Measurements from ENCODE around the gene ZNF93.

DNA sequence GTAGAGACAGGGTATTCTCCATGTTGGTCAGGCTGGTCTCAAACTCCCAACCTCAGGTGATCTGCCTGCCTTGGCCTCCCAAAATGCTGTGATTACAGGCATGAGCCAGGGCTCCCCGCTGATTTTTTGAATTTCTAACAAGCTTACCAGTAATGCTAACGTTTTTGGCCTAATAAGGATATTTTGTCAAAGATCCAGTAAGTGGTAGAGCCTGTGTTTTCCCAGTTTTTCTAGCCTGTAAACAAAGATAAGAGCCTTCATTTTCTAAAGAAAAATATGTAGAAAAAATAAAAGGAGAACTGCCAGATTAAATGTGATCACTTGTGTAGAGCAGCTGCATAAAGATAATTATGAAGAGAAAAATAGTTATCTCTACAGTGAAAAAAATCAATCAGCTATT lies 37.7 kb downstream of the ZNF93 start:
- TF ChIP-seq KAT7 (CRISPR knock-in tag; IDR thresholded peaks at IDR 0.05; ENCODE audit: borderline replicate concordance) (no peak), SP4 (CRISPR knock-in tag; IDR thresholded peaks at IDR 0.05) (no peak), GABPA (IDR thresholded peaks at IDR 0.05; ENCODE audit: low read depth, low read length) (no peak), GABPA (CRISPR knock-in tag; IDR thresholded peaks at IDR 0.05; ENCODE audit: low read depth) (no peak), TAF1 (CRISPR knock-in tag; IDR thresholded peaks at IDR 0.05) (no peak), MXD4 (CRISPR knock-in tag; IDR thresholded peaks at IDR 0.05) (no peak), POLR2AphosphoS2 (IDR thresholded peaks at IDR 0.05; ENCODE audit: low read depth, low read length) (no peak), CHD4 (IDR thresholded peaks at IDR 0.05; ENCODE audit: borderline replicate concordance, low read length) (no peak)
- TF ChIP-seq, protein P1, sequence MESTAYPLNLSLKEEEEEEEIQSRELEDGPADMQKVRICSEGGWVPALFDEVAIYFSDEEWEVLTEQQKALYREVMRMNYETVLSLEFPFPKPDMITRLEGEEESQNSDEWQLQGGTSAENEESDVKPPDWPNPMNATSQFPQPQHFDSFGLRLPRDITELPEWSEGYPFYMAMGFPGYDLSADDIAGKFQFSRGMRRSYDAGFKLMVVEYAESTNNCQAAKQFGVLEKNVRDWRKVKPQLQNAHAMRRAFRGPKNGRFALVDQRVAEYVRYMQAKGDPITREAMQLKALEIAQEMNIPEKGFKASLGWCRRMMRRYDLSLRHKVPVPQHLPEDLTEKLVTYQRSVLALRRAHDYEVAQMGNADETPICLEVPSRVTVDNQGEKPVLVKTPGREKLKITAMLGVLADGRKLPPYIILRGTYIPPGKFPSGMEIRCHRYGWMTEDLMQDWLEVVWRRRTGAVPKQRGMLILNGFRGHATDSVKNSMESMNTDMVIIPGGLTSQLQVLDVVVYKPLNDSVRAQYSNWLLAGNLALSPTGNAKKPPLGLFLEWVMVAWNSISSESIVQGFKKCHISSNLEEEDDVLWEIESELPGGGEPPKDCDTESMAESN (CRISPR knock-in tag; conservative IDR thresholded peaks at IDR 0.05) = no peak

Measured in HepG2 (cell line).